GM12864 (cell line): ENCODE data around the gene NLRP8.

Experiments used
- DNase-seq: peaks from one replicate; pipeline ENCODE4 v3.0.0-alpha.2; 2011; ENCODE audit warnings: low read depth
- H3K4me3 ChIP-seq: 2 replicates; pipeline ENCODE4 v1.5.1; 2011; ENCODE audit warnings: mild to moderate bottlenecking, low read depth, low read length, control low read depth
- CTCF ChIP-seq: IDR thresholded peaks from 2 replicates; pipeline ENCODE4 v1.5.1; 2011; ENCODE audit warnings: low read depth, mild to moderate bottlenecking, moderate library complexity, low read length, control low read depth, inconsistent platforms; ENCODE audit errors: missing control alignments

NLRP8 gene

DNA sequence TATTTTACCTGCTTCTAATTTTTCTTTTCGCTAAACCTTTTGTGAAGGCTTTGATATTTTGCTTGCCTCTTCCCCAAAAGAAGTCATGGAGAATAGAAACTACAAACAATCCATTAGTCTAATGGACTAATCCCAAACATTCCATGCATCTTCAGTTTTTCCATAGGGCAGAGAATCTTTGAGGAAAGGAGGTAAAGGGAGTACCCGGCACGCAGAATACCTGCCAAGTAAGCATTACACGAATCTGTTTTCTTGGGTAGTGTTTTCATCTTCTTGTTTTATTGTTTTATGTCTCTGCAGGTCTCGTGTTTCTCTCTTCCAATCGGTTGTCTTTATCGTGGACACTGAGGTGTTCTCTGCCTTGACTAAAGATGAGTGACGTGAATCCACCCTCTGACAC lies at the start of gene NLRP8:
Gene NLRP8 (plus strand): TSS at position 301 of the 400 bp plus-strand sequence.
- DNase-seq, result no peak
- no peak within 1 kb of the TSS for H3K4me3 ChIP-seq
- TF ChIP-seq CTCF, result no peak

DNA sequence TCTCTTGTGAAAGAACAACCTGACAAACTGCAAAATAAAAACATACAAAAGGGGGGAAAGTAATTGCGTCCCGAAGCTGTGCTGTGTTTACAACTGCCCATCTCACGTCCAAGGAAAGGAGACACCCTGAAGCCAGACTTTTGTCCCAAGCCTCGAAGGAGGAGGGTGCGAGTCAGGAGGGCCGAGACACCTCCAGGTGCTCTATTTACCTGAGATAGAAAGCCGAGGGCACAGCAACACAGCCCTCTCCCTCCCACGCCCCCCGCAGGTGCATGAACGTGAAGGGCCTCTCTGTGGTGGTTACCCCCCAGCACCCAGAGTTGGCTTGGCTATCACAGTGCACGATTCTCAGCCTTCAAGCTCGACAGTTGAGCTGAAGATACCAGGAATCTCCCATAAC lies 48.7 kb upstream of the NLRP8 start:
- no peak for DNase-seq
- H3K4me3 ChIP-seq, result no peak overlapping the region
- no peak for TF ChIP-seq CTCF

DNA sequence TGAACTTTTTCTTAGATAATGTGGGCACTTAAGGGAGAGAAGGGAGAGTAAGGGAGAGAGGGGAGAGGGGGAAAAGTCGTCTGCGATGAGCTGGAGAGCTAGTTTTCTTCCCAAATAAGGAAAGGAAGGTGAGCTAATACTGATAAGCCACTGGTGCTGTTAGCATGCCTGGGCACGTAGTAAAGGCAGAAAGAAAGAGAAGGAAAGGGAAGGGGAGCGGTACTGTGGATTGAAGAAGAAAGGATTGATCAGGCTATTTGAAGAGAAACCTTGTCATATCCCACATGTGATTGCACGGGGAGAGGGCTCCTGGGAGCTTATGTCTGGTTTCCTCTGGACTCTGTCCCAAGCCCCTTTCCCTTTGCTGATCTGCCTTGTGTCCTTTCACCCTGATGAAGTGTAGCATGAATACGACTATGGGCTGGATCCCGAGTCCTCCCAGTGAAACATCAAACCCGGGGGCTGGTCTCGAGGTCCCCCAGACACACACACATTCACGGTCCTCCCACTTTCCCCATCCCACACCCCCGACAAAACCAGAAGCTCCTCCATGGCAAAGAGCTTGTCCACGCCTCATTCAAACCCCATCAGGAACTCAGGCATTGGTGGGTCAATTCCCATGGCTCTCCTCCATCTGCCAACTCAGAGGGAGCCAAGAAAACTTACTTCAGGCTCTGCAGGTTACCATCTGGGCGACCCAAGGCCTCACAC lies 46.1 kb upstream of the NLRP8 start:
- no peak for TF ChIP-seq CTCF
- DNase-seq, result no peak
- no peak overlapping the region for H3K4me3 ChIP-seq

DNA sequence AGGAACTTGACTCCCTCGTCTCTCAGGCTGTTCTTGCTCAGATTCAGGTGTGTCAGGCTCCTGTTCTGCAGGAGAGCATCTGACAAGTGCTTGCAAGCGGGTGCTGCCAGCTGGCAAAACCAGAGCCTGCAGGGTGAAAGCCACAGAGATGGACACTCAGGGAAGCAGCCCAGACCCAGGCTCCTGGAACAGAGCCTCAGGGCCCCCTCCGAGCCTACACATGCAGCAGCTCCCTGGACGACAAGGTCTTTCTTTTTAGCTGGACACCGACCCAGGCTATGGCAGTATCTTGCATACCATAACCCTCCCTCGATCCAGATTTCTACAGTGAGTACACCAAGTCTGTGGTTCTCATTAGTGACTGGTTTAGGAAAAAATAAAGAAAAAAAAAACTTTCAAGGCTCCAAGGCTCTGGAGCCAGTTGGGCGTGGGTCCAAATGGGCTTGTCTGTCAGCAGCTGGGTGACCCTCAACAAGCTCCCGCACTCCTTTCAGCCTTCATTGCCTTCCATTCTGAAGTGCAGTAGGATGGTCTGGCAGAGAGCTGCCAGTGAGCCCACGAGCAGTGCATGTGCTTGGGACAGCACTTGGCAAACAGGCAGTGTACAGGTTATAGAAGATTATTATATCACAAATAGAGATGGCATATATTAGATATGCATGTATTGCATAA lies 45.4 kb upstream of the NLRP8 start:
- TF ChIP-seq CTCF, result no peak
- DNase-seq, result no peak
- H3K4me3 ChIP-seq, result no peak overlapping the region

- DNase-seq, result no peak
- no peak overlapping the region for H3K4me3 ChIP-seq
- no peak for TF ChIP-seq CTCF
Observed at GRCh38 chr19:55907286-55907685, 40.3 kb upstream of the NLRP8 start.

DNA sequence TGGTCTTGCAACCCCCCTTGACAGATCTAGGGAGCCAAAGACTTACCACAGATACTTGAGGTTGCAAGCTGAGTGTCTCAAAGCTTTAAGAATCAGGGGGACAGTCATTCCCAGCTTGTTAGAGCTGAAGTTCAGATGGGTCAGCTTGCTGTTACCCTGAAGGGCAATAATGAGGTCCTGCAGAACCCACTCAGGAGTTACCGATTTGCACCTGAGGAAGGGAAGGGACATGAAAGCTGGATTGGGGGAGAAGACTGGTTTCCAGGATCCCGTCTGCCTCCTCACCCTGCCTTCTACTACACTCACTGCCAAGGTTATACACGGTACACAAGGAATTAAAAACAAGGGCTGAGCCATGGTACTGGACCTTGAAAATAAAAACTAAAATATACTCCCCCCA lies 39.9 kb upstream of the NLRP8 start:
- no peak overlapping the region for H3K4me3 ChIP-seq
- no peak for DNase-seq
- TF ChIP-seq CTCF, result no peak

GRCh38 chr19:55909801-55910200 lies 37.8 kb upstream of the NLRP8 start:
- DNase-seq, result no peak
- H3K4me3 ChIP-seq, result no peak overlapping the region
- no peak for TF ChIP-seq CTCF
